GM12874 (cell line): ENCODE results near the gene TRAF3IP3.

Experiments
- TF ChIP-seq, protein P1 (sequence below): IDR thresholded peaks from 2 replicates; pipeline ENCODE4 v1.5.1; 2011; ENCODE audit warnings: low read depth, mild to moderate bottlenecking, control low read depth, low read length, moderate library complexity; ENCODE audit not compliant: insufficient read depth

TRAF3IP3 gene, protein sequence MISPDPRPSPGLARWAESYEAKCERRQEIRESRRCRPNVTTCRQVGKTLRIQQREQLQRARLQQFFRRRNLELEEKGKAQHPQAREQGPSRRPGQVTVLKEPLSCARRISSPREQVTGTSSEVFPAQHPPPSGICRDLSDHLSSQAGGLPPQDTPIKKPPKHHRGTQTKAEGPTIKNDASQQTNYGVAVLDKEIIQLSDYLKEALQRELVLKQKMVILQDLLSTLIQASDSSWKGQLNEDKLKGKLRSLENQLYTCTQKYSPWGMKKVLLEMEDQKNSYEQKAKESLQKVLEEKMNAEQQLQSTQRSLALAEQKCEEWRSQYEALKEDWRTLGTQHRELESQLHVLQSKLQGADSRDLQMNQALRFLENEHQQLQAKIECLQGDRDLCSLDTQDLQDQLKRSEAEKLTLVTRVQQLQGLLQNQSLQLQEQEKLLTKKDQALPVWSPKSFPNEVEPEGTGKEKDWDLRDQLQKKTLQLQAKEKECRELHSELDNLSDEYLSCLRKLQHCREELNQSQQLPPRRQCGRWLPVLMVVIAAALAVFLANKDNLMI

DNA sequence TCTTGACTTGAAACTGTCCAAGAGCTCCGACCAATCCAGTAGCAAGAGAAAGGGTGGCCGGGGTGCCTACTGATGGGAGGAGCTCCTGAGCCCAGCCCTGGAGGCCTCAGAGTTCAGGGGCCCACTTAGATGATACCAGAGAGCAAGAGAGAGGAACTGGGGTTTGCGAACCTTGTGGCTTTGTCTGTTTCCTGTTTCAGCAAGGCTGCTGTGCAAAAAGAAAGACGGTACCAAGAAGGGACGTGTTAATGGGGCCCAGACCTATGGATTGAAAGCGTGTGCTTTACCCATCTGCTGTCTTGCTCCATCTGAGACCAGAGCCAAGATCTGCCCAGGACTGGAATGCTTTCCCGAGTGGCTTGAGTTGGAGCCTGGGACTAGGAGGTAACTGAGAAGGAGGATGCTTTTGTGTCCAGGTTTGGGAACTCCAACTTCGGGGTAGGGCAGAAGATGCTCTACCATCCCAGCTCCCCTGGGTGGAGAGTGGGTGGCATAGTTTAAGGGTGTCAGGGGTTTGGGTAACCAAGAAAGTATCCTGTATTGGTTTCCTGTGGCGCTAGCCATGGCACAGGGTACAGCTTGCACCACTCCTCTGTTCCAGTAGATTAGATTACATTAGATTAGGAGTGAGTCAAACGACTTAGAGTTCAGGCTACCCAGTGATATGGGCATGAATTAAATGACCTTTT, at the start of gene TRAF3IP3:
Gene TRAF3IP3 (plus strand): TSS at position 128 of the 689 bp plus-strand sequence. CDS start 3,987 bp downstream, outside the sequence.
- TF ChIP-seq, protein P1, sequence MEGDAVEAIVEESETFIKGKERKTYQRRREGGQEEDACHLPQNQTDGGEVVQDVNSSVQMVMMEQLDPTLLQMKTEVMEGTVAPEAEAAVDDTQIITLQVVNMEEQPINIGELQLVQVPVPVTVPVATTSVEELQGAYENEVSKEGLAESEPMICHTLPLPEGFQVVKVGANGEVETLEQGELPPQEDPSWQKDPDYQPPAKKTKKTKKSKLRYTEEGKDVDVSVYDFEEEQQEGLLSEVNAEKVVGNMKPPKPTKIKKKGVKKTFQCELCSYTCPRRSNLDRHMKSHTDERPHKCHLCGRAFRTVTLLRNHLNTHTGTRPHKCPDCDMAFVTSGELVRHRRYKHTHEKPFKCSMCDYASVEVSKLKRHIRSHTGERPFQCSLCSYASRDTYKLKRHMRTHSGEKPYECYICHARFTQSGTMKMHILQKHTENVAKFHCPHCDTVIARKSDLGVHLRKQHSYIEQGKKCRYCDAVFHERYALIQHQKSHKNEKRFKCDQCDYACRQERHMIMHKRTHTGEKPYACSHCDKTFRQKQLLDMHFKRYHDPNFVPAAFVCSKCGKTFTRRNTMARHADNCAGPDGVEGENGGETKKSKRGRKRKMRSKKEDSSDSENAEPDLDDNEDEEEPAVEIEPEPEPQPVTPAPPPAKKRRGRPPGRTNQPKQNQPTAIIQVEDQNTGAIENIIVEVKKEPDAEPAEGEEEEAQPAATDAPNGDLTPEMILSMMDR, result no peak

DNA sequence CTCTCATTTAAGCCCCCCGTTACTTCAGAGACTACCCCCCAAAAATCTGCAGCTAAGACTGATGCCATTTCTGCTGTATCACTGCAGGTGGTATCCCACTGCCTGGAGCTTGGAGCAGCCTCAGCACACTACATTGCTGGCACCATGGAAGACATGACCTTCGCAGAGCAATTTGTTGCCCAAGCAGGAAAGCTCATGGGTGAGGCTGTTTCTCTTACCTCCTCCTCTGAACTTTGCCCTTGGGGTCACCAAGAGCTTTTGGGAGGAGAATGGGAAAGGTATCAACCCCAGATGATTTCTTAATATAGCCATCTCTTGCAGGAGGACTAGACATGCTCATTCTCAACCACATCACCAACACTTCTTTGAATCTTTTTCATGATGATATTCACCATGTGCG, 49.2 kb upstream of the TRAF3IP3 start:
- TF ChIP-seq, protein P1, result no peak

DNA sequence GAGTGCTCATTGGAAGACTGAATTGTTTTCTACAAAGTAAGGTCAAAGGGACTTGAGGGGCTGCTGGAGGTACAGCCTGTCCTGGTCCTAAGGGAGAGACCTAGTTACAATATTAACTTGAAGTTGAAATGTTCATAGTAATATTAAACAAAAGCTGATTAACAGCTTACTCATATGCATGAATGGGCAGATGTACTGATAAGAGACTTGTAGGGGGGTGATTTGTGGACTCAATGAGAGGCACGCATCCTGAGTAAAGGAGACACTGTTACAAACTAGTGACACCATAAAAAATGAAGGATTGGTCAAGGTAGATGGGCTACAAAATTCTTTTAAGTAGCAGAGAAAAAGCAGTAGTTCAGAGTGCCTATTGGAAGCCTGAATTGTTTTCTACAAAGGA, 48.5 kb upstream of the TRAF3IP3 start:
- TF ChIP-seq, protein P1, result no peak

DNA sequence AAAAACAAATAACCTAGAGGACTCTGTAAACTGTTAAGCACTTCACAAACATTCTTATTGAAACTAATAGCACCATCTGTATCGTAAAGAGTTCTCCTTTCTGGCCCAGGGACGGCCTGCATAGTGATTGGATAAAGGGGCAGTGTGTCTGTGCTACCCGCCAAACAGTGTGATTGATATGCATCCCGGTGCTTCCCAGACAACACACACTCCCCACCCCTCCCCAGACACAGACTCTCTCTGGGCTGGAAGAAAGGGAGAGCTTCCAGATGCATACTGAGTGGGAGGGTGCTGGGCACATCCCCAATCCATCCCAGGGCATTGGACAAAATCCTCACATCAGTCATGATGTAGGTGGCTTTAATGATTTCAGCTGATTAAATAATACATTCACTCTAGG, 47.6 kb upstream of the TRAF3IP3 start:
- TF ChIP-seq, protein P1, result no peak

DNA sequence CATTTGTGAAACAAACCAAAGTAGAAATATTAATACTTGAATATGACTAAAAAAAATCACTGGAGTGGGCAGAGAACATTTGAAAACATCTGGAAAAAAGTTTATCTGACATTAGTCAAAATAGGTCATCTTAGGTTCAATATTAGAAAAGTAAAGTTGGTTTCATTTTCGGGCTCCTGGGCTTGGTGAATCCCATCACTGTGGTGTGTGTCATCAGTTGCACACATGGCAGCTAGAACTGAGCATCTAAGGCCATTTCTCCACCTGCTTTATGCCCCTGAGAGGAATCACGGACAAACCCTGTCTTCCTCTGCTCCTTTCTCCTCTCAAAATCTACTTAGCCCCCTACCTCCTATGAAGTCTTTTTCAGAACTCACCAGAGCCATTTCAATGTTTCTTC, 45.8 kb upstream of the TRAF3IP3 start:
- TF ChIP-seq, protein P1, result no peak

DNA sequence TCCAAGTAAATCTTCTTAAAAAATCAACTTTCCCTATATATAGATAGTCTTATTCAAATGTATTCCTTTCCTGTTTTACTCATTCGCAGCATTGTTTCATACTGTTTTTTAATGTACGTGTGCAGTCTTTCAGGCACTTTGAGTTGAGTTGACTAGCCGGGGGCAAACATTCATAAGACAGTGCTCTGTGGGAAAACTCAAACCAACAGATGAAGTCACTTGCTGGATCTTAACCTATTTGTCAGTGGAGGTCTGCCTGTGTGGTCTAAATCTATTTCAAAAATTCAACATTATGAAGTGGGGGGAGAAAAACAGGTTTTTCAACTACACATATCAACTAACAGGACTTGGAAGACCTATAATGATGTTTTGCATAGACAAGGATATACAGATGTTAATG, 45.0 kb upstream of the TRAF3IP3 start:
- TF ChIP-seq, protein P1, result no peak

DNA sequence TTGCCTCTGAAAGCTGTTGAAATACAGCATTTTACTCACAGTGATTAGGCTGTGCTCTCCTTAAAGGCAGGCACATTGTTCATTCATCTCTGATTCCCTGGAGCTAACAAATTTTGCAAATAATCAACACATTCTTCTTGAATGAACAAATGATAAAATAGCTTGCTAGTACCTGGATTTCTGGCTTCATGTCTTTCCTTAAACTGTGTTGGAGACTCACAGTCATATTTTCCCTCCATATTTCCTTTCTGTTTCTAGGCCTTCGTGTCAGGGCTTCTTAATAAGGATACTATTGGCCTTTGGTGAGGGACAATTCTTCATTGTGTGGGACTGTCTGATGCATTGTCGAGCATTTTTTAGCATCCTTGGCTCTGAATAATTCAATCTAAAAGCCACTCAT, 41.5 kb upstream of the TRAF3IP3 start:
- TF ChIP-seq, protein P1, result no peak
